Prostate gland (tissue), 2 donors: Measurements from ENCODE around the gene ZNF423. TPM values are rescaled to one million over a fixed set of nuclear protein-coding genes. Genes with fewer than 3 reads are reported as not detected.

ENCODE experiments used
- DNase-seq: peaks from one replicate; pipeline ENCODE4 v3.0.0-alpha.2; 2019; ENCODE audit warnings: low spot score
- H3K27ac ChIP-seq, 2 donors: fragments of 200-600 bp; sonication (generic); 2 replicates each; pipeline ENCODE4 v1.5.1; 2017 to 2019
- H3K27me3 ChIP-seq: fragments of 200-600 bp; sonication (generic); replicated peaks from 2 replicates; pipeline ENCODE4 v1.5.1; 2019; ENCODE audit not compliant: insufficient read depth
- H3K36me3 ChIP-seq, 2 donors: fragments of 200-600 bp; sonication (generic); 1 replicate in 1 of 2; 2 replicates in 1 of 2; pipeline versions ENCODE4 v1.5.1 to v1.8.1; 2017 to 2019
- H3K4me1 ChIP-seq: fragments of 200-600 bp; sonication (generic); replicated peaks from 2 replicates; pipeline ENCODE4 v1.5.1; 2019
- H3K4me3 ChIP-seq, 2 donors: fragments of 200-600 bp; sonication (generic); 2 replicates each; pipeline ENCODE4 v1.5.1; 2017 to 2019
- H3K9me3 ChIP-seq: fragments of 200-600 bp; sonication (generic); 2 replicates; pipeline ENCODE4 v1.5.1; 2017
- POLR2A ChIP-seq: fragments of 450-650 bp; IDR thresholded peaks from one replicate; pipeline ENCODE4 v1.6.1; 2016; ENCODE audit warnings: antibody characterized with exemption, mild to moderate bottlenecking
- POLR2AphosphoS5 ChIP-seq: sonication (generic); formaldehyde crosslinking; IDR thresholded peaks from one replicate; pipeline ENCODE4 v1.6.1; 2017; ENCODE audit warnings: antibody characterized with exemption
- WGBS: methylation state at CpG from one replicate; pipeline ENCODE4 v1.1.5; 2018; 5-methylcytosine and 5-hydroxymethylcytosine counted together
- intact Hi-C: fragments of 100-400 bp; cut with DNase I; formaldehyde crosslinking; loops from one replicate; pipeline ENCODE4 v1.14.2; 2022
- small RNA-seq, 2 donors: library from RNA; depleted of rRNA; stranded (forward); fragments of <200 nt; gene quantifications; one replicate each; pipeline ENCODE3, GENCODE V24; 2016
- total RNA-seq, 2 donors: library from RNA; depleted of rRNA; stranded (reverse); fragments of >200 nt; gene quantifications; one replicate each; pipeline ENCODE4 v1.1.0, GENCODE V29; 2016
- TF ChIP-seq, protein P1 (sequence below), 4 experiments: fragments of 200-600 bp in 2 of 4; fragments of 450-650 bp in 2 of 4; sonication (generic) in 2 of 4; IDR thresholded peaks; 1 replicate in 3 of 4; 2 replicates in 1 of 4; pipeline ENCODE4 v1.5.1; 2016 to 2019; ENCODE audit warnings: antibody characterized with exemption in 4 of 4, mild to moderate bottlenecking in 2 of 4, moderate library complexity in 2 of 4

Gene ZNF423
- total RNA-seq, 2 donors from 2014 or later = 6.1 to 22.7 TPM

DNA sequence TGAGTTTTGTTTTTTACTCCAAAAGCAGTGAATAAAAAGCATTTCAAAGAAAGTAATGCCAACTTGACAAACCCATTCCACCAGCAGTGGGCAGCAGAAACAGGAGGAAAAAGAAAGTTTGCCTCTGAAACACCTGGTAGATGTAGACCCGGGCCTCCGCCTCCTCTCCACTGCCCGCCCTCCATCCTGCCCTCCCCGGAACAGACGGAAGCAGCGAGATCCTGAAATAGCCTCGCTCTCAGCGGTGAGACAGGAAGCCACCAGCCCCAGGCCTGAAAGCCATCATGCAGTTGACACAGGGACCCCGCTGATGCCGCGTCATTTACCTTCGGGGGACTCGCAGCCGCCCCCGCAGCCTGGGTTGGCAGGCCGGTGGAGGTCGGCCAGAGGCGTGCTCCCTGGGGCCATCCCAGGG is 414.5 kb downstream of the ZNF423 start:
- H3K4me3 ChIP-seq = no peak overlapping the region
- no peak for DNase-seq
- intact Hi-C loops = no loop called here
- TF ChIP-seq, protein P1, sequence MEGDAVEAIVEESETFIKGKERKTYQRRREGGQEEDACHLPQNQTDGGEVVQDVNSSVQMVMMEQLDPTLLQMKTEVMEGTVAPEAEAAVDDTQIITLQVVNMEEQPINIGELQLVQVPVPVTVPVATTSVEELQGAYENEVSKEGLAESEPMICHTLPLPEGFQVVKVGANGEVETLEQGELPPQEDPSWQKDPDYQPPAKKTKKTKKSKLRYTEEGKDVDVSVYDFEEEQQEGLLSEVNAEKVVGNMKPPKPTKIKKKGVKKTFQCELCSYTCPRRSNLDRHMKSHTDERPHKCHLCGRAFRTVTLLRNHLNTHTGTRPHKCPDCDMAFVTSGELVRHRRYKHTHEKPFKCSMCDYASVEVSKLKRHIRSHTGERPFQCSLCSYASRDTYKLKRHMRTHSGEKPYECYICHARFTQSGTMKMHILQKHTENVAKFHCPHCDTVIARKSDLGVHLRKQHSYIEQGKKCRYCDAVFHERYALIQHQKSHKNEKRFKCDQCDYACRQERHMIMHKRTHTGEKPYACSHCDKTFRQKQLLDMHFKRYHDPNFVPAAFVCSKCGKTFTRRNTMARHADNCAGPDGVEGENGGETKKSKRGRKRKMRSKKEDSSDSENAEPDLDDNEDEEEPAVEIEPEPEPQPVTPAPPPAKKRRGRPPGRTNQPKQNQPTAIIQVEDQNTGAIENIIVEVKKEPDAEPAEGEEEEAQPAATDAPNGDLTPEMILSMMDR (IDR thresholded peaks at IDR 0.05) = no peak
- TF ChIP-seq POLR2AphosphoS5 (no peak), POLR2A (no peak)
- H3K36me3 ChIP-seq = no peaks in the 10 kb centered on the region
- H3K27me3 ChIP-seq = no peaks in the 10 kb centered on the region
- 17% methylated on average over 18 of the region's 18 CpGs for WGBS
- no peaks in the 10 kb centered on the region for H3K4me1 ChIP-seq
- H3K27ac ChIP-seq = no peak overlapping the region
- H3K9me3 ChIP-seq = no peaks in the 10 kb centered on the region

DNA sequence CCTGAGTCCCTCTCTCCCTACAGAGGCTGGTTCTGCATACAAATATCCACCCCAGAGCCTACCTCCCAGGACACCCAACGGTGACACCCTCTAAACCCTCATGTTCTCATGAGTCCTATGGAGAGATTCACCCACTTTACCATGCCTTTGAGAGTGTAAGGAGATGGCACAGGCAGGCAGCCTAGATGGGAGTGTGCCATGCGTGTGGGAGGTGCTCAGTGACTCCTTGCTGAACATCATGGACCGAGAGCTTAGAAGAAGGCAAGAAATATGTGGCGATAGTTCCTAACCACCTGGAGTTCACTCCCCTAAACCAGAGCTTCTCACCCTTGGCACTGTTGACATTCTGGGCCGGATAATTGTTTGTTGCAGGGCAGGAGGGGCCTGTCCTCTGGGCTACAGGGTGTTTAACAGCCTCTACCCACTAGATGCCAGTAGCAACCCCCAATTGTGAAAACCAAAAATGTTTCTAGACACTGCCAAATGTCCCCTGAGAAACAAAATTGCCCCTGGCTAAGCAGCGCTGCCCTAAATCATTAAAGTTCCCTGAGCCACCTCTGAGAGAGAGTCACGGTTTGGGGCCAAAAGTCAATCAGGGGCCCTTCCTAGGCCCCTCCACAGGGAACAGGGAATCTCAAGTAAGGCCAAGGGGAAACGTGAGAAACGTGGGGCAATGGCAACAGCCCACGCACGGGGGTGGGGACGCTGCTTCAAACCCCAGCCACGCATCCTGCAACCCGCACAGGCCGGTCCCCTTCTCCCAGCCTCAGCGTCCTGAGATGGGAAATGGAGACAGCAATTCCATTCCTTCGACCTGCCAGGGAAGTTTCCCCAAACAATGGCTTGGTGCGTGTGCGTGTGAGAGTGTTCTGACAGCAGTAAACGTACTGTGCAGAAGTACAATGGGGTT is 415.5 kb downstream of the ZNF423 start:
- no peaks in the 10 kb centered on the region for H3K9me3 ChIP-seq
- TF ChIP-seq, protein P1 (IDR thresholded peaks at IDR 0.05) = no peak
- TF ChIP-seq POLR2AphosphoS5 (no peak), POLR2A (no peak)
- H3K27ac ChIP-seq = no peak overlapping the region
- H3K4me1 ChIP-seq = no peaks in the 10 kb centered on the region
- WGBS = 53% methylated on average over 20 of the region's 20 CpGs
- H3K27me3 ChIP-seq = no peaks in the 10 kb centered on the region
- no peak overlapping the region for H3K4me3 ChIP-seq
- no peaks in the 10 kb centered on the region for H3K36me3 ChIP-seq
- intact Hi-C loops = no loop called here
- DNase-seq = no peak

- no peak overlapping the region for H3K27ac ChIP-seq
- 89% methylated on average over 4 of the region's 4 CpGs for WGBS
- H3K9me3 ChIP-seq = no peaks in the 10 kb centered on the region
- H3K4me1 ChIP-seq = no peaks in the 10 kb centered on the region
- no peaks in the 10 kb centered on the region for H3K27me3 ChIP-seq
- no peaks in the 10 kb centered on the region for H3K36me3 ChIP-seq
- TF ChIP-seq POLR2A (no peak), POLR2AphosphoS5 (no peak)
- TF ChIP-seq, protein P1 (IDR thresholded peaks at IDR 0.05) = no peak
- H3K4me3 ChIP-seq = no peak overlapping the region
- intact Hi-C loops = no loop called here
- DNase-seq = no peak
Measured at GRCh38 chr16:49439676-49440075, 416.2 kb downstream of the ZNF423 start.

DNA sequence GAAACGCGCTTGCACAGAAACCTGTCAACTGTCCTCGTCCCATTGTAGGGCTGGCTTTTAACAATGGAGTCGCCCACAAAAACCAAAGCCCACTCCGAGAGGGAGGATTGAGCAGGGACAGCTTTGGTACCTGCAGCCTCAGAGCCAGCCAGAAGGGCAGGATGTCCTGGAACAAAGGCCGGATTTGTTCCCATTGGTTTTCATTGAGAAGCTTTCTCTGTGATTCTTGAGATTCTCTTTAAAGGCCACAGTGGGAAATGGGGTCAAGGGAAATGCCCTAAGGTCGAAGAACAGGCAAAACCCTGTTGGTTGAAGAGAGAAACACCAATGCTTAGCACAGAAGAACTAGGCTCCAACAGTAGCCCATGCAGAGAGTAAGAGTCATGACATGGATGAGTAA is 416.9 kb downstream of the ZNF423 start:
- H3K9me3 ChIP-seq = no peaks in the 10 kb centered on the region
- WGBS = 92% methylated on average over 7 of the region's 7 CpGs
- intact Hi-C loops = no loop called here
- TF ChIP-seq, protein P1 (IDR thresholded peaks at IDR 0.05) = no peak
- TF ChIP-seq POLR2AphosphoS5 (no peak), POLR2A (no peak)
- H3K4me3 ChIP-seq = no peak overlapping the region
- H3K27ac ChIP-seq = no peak overlapping the region
- no peak for DNase-seq
- no peaks in the 10 kb centered on the region for H3K36me3 ChIP-seq
- no peaks in the 10 kb centered on the region for H3K27me3 ChIP-seq
- no peaks in the 10 kb centered on the region for H3K4me1 ChIP-seq

Small RNA genes lying within 50 kb of the gene (small RNA-seq; reads per million reads assigned to genes)
- 0 reads per million in 2 donors for gene MRPS21P7
- 0 reads per million in 2 donors for gene MRPS21P8

Other genes with a start within 250 kb of the ZNF423 start
- gene CNEP1R1, start 169.1 kb upstream of the ZNF423 start, total RNA-seq = 10 to 100 TPM in 1 of 2 donors, 1 to 10 TPM in 1; 9.7 to 41.9 TPM
- 10 to 100 TPM; 18.8 to 22.7 TPM for gene HEATR3, start 209.9 kb upstream of the ZNF423 start, total RNA-seq